ENCODE results near the gene ZSCAN26.
A peak's percentile ranks its signal among the peaks of the same experiment; 100 is the strongest.

Gene ZSCAN26

DNA sequence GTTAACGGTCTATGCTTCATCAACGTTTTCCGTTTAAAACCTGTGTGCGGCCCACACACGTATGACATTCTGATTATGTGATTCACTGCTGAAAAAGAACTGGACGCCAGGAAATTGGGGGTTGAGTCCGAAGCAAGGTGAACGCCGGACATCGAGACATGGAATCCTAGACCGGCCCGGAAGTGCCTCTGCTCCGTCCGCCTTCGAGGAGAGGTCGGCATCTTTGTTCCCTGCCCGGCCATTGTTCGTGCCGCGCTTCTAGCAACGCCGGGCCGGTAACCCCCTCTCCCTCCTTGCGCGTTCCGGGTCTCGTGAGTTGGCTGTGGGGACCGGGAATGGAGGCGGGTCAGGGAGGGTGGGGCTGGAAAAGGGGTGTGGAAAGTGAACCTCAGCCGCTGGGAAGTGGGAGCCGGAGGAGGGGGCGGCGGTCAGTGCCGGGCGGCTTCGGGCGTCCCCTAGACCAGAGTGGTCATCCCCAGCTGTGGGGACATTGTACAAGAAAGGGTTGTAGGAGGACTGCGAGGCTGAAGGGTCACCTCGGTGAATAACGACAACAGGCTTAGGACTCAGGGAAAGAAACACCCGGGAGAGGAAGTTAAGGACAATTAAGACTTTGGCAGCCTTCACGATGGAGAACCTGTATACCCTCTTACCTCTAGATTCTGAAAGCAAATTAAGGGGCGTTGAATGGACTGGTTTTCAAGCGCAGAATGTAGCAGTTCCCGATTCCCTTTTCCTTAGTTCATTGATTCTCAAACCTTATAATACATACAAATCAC is 41.7 kb upstream of the ZSCAN26 start, which contains the start of gene ZSCAN9:
Gene ZSCAN9 (plus strand): TSS at position 220 of the 779 bp plus-strand sequence. CDS start 1,810 bp downstream, outside the sequence.
- TF ChIP-seq, protein P1, sequence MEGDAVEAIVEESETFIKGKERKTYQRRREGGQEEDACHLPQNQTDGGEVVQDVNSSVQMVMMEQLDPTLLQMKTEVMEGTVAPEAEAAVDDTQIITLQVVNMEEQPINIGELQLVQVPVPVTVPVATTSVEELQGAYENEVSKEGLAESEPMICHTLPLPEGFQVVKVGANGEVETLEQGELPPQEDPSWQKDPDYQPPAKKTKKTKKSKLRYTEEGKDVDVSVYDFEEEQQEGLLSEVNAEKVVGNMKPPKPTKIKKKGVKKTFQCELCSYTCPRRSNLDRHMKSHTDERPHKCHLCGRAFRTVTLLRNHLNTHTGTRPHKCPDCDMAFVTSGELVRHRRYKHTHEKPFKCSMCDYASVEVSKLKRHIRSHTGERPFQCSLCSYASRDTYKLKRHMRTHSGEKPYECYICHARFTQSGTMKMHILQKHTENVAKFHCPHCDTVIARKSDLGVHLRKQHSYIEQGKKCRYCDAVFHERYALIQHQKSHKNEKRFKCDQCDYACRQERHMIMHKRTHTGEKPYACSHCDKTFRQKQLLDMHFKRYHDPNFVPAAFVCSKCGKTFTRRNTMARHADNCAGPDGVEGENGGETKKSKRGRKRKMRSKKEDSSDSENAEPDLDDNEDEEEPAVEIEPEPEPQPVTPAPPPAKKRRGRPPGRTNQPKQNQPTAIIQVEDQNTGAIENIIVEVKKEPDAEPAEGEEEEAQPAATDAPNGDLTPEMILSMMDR (IDR thresholded peaks at IDR 0.05; ENCODE audit: extremely low read depth, insufficient read depth, missing control alignments): no peak
- peak; percentile 75 for DNase-seq (ENCODE audit: low spot score)
- in situ Hi-C loops (cut with MboI; ENCODE audit: low pct_unique_long_range_greater_than_20kb, low sequenced_read_pairs, unreplicated experiment): no loop called here

DNA sequence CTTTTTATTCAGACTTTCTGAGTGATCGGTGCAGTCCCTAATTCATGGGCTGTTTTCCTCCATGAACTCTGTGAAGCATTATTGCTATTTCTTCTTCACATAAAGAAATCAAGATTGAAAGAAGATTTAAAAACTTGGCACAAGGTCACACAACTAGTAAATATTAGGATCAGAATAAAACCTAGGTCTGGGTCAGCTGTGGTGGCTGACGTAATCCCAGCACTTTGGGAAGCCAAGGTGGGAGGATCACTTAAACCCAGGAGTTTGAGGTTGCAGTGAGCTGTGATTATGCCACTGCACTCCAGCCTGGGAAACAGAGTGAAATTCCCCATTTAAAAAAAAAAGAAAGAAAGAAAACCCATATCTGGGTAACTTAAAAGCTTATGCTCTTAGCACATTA is 40.5 kb upstream of the ZSCAN26 start:
- TF ChIP-seq, protein P1 (IDR thresholded peaks at IDR 0.05; ENCODE audit: extremely low read depth, insufficient read depth, missing control alignments): no peak
- no peak for DNase-seq (ENCODE audit: low spot score)
- in situ Hi-C loops (cut with MboI; ENCODE audit: low pct_unique_long_range_greater_than_20kb, low sequenced_read_pairs, unreplicated experiment): no loop called here

DNA sequence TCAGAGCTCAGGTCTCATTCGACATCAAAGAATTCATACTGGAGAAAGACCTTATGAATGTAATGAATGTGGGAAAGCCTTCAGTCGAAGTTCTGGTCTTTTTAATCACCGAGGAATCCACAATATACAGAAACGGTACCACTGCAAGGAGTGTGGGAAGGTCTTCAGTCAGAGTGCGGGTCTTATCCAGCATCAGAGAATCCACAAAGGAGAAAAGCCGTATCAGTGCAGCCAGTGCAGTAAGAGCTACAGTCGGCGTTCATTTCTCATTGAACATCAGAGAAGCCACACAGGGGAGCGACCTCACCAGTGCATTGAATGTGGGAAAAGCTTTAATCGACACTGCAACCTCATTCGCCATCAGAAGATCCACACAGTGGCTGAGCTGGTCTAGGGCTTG is 34.2 kb upstream of the ZSCAN26 start:
- in situ Hi-C loops (cut with MboI; ENCODE audit: low pct_unique_long_range_greater_than_20kb, low sequenced_read_pairs, unreplicated experiment): no loop called here

DNA sequence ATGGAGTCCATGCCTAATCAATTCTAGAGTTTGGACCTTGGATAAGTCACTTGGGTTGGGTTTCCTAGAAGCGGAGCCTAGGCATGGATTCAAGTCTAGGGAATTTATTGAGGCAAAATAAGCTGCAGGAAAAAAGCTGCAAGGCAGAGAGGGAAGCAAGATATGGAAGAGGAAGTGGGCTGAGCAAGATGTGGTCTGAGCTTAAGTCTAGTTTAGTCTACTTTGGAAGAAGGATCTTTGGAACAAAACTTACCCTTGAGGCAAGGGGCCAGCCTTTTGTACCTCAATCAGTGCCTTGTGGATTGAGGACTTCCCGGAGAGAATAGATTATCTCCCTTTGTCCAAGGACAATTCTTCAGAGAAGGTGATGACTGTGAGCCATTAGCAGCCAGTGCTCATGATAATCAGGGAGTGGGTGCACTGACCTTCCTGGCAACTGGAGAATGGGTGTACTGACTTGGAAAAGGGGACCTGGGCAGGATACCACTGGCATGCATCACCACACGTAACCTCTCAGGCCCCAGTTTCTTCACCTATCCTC is 31.0 kb upstream of the ZSCAN26 start:
- TF ChIP-seq, protein P1 (IDR thresholded peaks at IDR 0.05; ENCODE audit: extremely low read depth, insufficient read depth, missing control alignments): no peak
- no peak for DNase-seq (ENCODE audit: low spot score)
- in situ Hi-C loops (cut with MboI; ENCODE audit: low pct_unique_long_range_greater_than_20kb, low sequenced_read_pairs, unreplicated experiment): no loop called here

More for the DNA sequence above, 34.2 kb upstream of the ZSCAN26 start:
- DNase-seq (ENCODE audit: low spot score): no peak
- TF ChIP-seq, protein P1 (IDR thresholded peaks at IDR 0.05; ENCODE audit: extremely low read depth, insufficient read depth, missing control alignments): no peak

DNA sequence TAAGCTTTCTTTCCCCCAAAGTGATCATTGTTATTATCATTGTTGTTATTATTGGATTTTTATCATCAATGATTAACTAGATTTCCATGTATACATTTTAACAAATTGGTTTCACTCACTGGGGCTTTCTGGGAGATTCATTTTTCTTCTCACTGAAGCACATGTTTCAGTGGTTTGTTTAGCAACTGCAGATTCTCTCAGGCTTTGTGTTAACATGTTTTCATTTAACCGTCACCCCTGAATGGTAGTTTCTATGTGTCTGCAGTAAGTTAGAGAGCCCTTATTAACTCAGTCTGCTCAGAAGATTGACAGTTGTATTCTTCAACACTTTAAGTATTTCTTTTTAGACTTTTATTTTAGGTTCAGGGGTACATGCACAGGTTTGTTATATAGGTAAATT is 27.3 kb upstream of the ZSCAN26 start:
- no peak for DNase-seq (ENCODE audit: low spot score)
- in situ Hi-C loops (cut with MboI; ENCODE audit: low pct_unique_long_range_greater_than_20kb, low sequenced_read_pairs, unreplicated experiment): no loop called here

DNA sequence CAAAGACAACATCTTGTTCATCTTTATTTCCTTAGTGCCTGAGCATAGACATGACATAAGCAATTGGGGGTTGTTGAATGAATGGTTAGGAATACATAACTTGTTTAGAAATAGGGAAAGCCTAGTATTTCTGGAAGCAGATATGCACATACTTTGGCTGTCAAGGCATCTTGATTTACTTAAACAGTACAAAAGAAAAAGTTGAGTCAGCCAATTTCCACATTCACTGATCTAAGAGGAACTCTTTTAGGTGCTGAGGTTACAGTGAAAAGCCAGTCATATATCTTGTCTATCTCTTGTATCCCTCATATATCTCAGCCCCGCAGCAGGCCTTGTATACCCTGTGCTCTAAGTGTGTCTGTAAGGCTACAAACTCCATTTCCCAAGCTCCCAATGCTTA is 26.5 kb upstream of the ZSCAN26 start:
- no peak for DNase-seq (ENCODE audit: low spot score)
- in situ Hi-C loops (cut with MboI; ENCODE audit: low pct_unique_long_range_greater_than_20kb, low sequenced_read_pairs, unreplicated experiment): no loop called here
- TF ChIP-seq, protein P1 (IDR thresholded peaks at IDR 0.05; ENCODE audit: extremely low read depth, insufficient read depth, missing control alignments): no peak

More for the DNA sequence above, 27.3 kb upstream of the ZSCAN26 start:
- TF ChIP-seq, protein P1 (IDR thresholded peaks at IDR 0.05; ENCODE audit: extremely low read depth, insufficient read depth, missing control alignments): no peak
